Neural progenitor cell (in vitro differentiated cells): Measurements from ENCODE around the gene RNF222.

Experiments used
- EZH2 ChIP-seq: fragments of 200-600 bp; sonication (generic); IDR thresholded peaks from 2 replicates; pipeline ENCODE4 v1.6.1; 2017; ENCODE audit warnings: antibody characterized with exemption, mild to moderate bottlenecking, moderate library complexity
- EZH2phosphoT487 ChIP-seq: fragments of 200-600 bp; sonication (generic); IDR thresholded peaks from 2 replicates; pipeline ENCODE4 v1.6.1; 2017; ENCODE audit warnings: antibody characterized with exemption
- TF ChIP-seq, protein P1 (sequence below): fragments of 200-600 bp; sonication (generic); IDR thresholded peaks from 2 replicates; pipeline ENCODE4 v1.5.1; 2017; ENCODE audit warnings: antibody characterized with exemption, mild to moderate bottlenecking

DNA sequence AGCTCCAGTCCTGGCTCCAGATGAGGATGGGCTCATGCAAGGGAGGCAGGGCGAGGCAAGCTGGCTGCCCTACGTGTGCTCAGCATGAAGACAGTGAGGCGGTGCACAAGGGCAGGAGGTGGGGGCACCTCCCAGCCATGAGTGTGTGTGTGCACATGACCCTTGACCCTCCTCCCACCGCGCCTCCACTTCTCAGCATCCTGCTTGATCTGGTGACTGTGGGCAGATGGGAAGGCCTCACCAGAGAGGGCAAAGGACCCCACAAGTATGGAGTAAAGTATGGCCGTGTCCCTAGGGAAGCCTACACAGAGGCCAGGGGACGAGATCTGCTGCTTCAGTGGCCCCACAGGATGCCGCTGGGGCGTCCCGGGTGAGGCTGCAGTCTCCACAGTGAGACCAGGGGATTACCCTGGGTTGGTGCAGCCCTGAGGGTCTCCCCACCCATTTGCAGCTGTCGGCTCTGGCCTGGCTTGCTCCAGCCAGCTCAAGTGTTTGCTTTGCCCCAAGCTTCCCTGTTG is 7.9 kb upstream of the RNF222 start:
- TF ChIP-seq, protein P1, sequence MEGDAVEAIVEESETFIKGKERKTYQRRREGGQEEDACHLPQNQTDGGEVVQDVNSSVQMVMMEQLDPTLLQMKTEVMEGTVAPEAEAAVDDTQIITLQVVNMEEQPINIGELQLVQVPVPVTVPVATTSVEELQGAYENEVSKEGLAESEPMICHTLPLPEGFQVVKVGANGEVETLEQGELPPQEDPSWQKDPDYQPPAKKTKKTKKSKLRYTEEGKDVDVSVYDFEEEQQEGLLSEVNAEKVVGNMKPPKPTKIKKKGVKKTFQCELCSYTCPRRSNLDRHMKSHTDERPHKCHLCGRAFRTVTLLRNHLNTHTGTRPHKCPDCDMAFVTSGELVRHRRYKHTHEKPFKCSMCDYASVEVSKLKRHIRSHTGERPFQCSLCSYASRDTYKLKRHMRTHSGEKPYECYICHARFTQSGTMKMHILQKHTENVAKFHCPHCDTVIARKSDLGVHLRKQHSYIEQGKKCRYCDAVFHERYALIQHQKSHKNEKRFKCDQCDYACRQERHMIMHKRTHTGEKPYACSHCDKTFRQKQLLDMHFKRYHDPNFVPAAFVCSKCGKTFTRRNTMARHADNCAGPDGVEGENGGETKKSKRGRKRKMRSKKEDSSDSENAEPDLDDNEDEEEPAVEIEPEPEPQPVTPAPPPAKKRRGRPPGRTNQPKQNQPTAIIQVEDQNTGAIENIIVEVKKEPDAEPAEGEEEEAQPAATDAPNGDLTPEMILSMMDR: no peak
- TF ChIP-seq EZH2 (no peak), EZH2phosphoT487 (no peak)
